CD4-positive, alpha-beta T cell treated with Interleukin-15 for 1 hour (primary cell): Measurements from ENCODE around the gene SLC44A4.
A peak's percentile ranks its signal among the peaks of the same experiment; 100 is the strongest.

ENCODE experiments used
- DNase-seq: peaks from one replicate; pipeline ENCODE4 v3.0.0-alpha.2; 2020

SLC44A4 gene

DNA sequence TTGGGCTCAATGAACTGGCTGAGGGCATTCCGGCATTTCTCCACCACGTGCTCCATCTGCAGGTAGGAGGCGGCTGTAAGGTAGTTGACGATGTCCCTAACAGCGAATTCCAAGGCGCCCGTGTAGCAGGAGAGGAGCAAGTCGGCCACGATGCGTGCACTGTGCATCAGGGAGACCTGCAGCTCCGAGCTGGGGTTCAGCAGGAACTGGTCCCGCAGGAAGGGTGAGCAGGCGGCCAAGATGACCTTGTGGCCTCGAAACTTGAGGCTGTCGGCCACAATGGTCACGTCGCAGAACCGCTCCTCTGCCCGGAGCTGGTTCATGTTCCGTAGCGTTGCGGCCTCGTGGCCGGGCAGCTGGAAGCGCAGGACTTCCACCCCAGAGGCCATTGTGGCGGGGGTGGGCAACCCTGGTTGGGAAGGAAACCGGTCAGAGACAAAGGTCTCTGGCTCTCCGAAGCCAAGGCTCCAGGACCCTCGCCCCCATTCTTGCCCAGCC lies 22.2 kb upstream of the SLC44A4 start:
- no peak for DNase-seq

DNA sequence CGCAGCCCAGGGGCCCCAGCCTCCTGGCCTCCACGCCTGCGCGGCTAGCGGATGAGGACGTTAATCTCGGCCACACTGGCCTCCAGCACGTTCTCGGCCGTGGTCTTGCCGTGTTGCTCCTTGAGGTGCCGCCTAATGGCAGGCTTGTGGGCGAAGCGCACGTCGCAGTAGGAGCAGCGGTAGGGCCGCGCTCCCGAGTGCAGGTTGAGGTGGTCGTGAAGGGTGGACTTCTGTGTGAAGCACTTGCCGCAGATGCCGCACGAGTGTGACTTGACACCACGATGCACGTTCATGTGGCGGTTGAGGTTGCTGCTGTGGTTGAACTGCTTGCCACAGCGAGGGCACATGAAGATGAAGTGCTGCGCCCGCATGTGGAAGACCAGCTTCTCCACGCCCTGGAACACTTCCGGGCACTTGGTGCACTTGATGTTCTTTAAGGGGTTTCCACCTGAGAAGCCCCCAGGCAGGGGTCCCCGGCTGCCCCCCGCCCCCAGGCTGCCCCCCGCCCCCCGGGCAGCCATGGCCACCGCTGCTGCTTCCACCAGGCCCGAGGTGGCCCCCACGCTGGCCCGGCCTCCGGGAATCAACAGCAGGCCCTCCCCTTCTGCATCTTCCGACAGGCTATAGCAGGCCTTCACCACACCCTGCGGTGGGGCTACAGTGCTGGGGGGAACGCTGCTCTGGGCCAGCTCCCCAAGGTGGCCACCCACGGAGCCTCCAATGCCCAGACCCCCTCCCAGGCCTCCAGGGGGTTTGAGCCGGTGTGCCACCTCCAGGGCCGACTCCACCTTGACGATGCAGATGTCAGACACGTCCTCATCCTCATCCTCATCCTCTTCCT lies 21.3 kb upstream of the SLC44A4 start:
- DNase-seq: no peak

DNA sequence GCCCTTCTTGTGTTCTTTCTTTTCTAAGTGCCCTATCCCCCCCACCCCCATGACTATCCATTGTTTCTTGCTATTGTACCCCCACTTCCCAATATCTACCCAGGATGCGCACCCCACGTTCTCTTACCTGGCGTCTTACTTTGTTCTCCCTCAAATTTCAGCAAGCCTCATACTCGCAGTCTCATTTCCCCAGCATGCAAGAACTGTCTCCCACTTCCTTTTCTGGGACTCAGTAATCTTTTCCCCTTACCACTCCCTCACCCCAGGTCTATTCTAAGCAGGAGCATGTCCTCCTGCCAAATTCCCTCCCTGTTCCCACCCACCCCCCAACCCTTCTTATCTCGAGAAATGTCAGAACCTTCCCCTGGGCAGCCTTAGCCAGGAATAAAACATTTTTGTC lies 20.4 kb upstream of the SLC44A4 start:
- DNase-seq: no peak

DNA sequence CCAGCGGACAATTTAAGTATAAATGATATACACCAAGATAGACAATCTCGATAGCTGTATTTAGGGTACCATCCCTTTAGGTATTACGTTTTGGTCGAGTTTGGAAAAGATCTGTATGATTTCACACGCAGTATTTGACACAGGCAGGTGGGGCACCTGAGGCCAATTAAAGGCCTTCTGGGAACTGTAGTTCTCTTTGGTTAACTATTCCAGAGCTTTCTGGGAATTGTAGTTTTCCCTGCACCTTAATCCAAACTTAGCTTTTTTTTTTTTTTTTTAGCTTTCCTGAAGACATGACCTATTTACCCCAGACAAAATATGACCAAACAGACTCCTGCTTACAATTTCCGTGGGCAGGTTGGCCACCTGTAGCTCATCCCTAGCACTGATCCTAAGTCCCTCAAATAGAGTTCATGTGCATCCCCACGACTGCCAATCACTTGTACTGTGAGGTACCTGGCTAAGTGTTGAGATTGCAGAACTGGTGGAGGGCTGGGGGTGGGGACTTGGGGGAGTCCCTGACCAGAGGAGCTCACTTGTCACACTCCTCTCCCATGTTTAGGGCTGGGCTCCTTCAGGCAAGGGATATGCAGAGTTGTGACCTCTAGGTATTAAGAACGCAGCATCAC lies 19.7 kb upstream of the SLC44A4 start:
- DNase-seq: peak; percentile 34

DNA sequence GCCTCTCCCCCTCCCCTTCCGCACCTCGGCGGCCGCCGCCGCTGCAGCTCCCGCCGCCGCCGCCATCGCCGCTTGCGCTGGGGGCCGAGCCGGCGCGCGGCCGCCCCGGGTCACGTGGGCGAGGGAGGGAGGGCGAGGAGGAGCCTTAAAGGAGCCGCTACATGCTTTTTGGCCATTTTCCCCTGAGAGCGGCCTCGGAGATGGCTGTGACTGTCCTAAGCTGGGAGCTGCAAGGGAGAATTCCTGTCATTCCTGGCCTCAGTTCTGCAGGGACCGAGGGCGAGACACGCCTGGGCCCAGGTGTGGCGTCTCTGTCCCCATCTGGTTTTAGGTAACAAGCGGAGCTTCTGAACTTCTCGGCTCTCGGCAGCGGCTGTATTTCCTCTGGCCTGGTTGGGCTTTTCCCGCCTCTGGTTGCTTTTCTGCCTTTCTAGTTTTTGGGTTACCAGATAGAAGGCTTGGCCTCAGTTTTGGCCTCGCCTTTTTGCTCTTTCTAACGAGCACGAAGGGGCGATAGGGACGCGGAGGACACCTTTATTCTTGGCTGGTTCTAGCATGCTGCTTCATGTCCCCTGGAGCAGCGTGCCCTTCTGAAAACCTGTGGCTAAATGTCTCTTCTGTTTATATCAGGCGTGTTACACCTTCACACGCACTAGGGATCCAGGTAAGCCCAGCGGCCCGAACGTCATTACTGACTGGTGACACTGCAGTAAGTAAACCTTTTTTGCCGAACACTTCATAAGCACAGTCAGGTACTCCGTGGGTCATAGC lies 19.0 kb upstream of the SLC44A4 start, which contains the start of gene EHMT2:
Gene EHMT2 (minus strand): TSS at position 87 of the 771 bp plus-strand sequence. CDS start 21 bp downstream, at position 66.
- DNase-seq: peak; percentile 83

DNA sequence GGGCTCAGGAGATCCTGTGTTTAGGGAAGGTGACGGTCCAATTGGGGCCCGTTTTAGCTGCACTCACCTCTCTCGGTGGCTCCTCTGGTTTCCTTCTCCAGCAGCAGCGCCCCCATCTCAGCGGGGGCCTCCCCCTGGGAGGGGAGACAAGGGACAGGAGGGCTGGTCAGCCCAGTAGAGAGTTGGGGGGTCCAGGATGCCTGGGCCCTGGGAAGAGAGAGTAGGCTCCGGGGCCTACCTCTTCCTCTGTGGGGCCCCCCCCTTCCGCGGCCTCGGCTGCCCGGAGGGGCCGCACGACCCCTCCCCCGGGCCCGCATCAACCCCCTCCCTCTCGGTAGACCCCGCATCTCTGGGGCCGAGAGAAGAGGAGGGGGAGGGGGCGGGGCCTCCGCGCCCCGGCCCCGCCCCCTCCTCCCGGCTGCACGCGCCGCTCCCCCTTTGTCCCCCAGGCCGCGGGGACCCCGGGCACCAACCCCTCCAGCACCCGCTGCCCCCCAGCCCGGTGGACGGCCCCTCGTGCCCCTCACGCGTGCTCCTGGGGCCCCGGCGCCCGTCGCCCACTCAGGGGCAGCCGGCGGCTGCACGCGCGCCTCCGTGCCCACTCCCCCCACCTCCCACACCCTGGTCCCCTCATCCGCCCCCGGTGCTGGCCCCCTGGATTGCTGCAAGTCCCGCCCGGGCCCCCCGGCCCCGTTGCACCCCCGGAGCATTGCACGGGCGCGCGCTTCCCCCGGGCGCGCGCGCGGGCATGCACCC lies 18.2 kb upstream of the SLC44A4 start:
- DNase-seq: no peak

DNA sequence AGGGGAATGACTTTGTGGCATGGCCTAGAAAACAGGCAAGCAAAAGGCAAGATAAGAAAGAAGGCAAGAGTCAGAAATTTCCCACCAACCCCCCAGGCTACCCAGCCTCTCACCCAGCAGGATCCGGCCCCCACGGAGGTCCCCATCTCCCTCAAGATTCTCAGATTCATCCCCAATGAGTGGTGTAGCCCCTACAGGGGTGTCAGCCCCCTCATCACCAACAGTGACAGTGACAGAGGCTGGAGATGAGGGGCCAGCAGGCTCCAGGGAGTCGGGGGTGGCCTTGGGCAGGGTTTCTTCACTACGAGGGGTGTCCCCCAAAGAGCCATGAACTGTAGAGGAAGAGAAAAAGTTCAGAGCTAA lies 17.7 kb upstream of the SLC44A4 start:
- no peak for DNase-seq

DNA sequence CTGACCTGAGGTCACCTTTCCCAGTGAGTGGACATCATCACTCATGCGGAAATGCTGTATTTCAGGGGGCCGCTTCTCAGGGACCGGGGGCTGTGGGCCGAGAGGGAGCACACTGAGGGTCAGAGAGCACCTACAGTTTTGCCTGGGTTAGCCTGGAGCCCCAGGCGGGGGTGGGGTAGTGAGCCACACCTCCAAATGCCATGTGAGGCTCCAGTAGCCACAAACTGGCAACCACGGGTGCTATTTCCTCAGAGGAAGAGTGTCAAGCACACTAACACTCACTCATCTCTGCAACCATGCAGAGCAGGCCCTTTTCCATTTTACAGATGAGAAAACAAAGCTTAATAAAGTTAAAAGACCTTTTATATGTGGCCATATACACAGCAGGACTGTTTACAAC lies 14.0 kb upstream of the SLC44A4 start:
- no peak for DNase-seq

DNA sequence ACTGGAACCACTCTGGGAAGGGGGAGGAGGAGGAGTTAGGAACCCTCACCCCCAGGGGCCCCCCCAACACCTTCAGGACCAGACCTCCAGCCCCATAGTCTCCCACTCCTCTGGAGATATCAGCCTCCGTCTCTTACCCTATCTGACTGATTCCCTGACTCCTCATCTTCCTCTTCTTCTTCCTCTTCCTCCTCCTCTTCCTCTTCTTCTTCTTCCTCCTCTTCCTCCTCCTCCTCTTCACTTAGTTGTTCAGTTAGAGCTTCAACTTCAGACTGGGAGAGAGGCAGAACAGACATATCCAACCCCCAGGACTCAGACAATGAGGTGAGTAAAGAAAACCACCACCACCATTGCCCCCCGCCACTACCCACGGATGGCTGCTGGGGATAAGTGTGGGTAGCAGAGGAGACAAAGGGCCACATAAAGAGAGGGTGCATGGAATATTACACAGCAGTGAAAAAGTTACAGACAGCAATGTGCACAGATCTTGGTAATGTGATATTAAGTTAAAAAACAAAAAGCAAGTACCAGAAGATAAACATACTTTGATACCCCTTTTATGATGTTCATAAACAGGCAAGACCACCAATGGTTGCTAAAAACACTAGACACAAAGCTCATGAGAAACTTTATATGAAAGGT lies 10.7 kb upstream of the SLC44A4 start:
- DNase-seq: no peak

GRCh38 chr6:31888276-31889258 lies 9.8 kb upstream of the SLC44A4 start:
- peak; percentile 39 for DNase-seq

DNA sequence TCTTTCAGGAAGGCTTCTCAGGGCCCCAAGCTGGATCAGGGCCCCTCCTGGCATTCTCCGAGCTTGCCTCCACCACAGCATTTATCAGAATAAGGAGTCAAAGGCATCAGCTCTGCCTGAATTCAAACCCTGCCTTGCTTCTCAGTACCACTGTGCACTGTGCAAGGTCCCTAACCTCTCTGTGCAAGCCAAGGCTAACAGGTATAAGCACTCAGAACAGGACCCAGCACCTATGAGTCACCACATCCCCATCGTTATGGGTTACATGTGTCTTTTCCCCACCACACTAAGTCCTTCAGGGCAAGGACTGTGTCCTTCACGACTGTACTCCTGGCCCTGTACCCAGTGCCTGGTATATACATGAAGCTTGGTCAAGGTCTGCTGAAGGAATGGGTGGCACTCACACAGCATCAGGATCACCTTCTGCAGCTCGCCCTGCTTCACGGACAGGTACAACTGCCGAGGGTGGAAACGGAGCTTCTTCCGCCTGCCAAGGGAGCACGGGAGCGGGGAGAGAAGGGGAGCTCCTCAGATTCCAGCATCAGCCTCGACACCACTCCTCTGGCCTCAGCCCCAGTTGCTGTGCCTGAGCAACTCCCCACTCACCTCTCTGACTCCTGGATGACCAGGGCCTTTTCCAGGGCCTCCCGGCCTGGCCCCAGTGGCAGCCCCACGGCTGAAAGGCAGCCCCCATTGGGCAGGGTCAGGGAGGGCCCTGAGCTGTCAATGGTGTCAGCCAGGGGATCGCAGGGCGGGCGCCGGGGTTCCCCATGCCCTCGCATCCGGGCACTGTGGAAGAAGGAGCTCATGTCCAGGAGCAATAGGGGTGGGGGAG lies 8.6 kb upstream of the SLC44A4 start:
- DNase-seq: no peak

- no peak for DNase-seq
Observed at GRCh38 chr6:31886541-31886991, 7.8 kb upstream of the SLC44A4 start.

- no peak for DNase-seq
Observed at GRCh38 chr6:31884528-31885035, 5.8 kb upstream of the SLC44A4 start.

DNA sequence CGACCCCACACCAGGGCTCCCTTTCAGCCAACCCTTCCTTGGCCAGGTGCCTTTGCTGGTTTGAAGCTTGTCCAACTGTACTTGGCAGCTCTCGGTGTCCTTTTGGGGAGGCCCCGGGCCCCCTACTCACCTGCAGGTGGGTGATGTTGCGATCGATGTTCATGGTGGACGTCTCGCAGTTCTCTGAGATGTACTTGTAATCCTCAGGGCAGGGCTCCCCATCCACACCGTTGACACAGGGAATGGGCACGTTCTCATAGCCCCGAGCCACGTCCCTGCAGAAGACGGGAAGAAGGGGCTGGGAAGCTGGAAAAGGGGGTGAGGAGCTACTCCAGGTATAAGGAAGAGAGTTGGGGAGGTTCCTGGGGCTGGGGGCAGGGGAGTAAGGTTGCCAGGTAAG lies 4.9 kb upstream of the SLC44A4 start:
- no peak for DNase-seq

- DNase-seq: no peak
Observed at GRCh38 chr6:31882344-31882743, 3.5 kb upstream of the SLC44A4 start.

DNA sequence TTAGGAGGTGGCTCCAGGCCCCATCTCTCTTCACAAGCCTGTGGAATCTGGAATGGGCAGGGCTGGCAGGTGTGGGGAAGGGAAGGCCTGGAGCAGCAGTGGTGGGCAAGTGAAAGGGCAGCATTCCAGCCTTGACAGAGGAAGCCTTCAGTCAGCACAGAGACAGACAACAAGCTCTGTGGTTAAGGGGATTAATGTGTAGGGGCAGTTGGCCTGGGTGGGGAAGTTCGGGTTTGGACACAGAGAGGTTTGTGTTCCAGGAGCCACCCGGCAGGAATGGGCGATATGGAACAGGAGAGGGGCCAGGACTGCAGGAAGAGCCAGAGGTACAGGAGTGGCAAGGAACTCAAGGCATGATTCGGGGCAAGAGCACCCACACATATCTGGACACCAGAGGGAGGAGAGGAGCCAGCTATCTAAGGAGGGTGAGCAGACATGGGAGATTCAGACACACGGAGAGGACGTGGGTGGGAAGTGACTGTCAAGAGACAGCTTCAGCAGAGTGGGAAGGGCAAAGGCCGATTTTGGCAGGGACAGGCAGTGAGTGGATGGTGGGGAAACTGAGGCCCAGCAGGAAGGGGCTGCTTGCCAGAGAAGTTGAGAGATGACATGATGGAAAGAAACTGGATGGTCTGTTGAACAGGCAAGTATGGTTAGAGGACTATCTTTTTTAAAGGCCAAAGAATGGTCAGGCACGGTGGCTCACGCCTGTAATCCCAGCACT lies 2.5 kb upstream of the SLC44A4 start:
- no peak for DNase-seq

GRCh38 chr6:31880616-31881015 lies 1.8 kb upstream of the SLC44A4 start:
- no peak for DNase-seq

DNA sequence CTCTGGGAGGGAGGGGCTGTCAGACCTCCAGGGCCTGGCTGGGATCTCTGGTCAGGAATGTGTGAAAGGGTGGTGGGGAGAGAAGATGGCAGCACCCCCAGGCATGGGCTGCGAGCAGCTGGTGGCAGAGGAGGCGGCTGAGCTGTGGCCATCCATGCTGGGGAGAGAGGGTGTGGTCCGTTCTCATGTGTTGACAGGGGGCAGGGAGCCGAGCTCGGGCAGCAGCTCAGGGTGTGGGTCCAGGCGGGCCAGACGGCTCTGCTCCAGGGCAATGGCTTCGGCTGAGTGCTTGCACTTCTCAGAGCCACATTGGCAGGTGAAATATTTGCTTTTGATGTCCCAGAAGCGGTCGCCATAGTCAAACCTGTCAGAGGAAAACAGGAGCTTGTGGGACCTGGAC lies 1.1 kb upstream of the SLC44A4 start:
- no peak for DNase-seq

GRCh38 chr6:31879143-31879542 lies 346 bp upstream of the SLC44A4 start:
- no peak for DNase-seq
